ENCODE data around the gene TMEM242.

GRCh38 chr6:157287923-157288322 lies 35.4 kb downstream of the TMEM242 start:
- TF ChIP-seq, protein P1, sequence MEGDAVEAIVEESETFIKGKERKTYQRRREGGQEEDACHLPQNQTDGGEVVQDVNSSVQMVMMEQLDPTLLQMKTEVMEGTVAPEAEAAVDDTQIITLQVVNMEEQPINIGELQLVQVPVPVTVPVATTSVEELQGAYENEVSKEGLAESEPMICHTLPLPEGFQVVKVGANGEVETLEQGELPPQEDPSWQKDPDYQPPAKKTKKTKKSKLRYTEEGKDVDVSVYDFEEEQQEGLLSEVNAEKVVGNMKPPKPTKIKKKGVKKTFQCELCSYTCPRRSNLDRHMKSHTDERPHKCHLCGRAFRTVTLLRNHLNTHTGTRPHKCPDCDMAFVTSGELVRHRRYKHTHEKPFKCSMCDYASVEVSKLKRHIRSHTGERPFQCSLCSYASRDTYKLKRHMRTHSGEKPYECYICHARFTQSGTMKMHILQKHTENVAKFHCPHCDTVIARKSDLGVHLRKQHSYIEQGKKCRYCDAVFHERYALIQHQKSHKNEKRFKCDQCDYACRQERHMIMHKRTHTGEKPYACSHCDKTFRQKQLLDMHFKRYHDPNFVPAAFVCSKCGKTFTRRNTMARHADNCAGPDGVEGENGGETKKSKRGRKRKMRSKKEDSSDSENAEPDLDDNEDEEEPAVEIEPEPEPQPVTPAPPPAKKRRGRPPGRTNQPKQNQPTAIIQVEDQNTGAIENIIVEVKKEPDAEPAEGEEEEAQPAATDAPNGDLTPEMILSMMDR (conservative IDR thresholded peaks at IDR 0.05 in 1 of 2, IDR thresholded peaks at IDR 0.05 in 1 of 2; ENCODE audit: extremely low read depth in 1 of 2, insufficient read depth in 1 of 2, low read depth in 1 of 2, low read length in 2 of 2): no peak
- TF ChIP-seq EZH2 (IDR thresholded peaks at IDR 0.05; ENCODE audit: borderline replicate concordance, low read length): no peak
